Mesendoderm (in vitro differentiated cells): Measurements from ENCODE around the gene HAGHL.
"Not testable (repeated sequence)": the region's sequence is repeated elsewhere in the genome, so short reads cannot be mapped to it uniquely, and the experiment has no call there.

Source experiments
- DNase-seq: peaks from one replicate; pipeline ENCODE4 v3.0.0; 2013
- H2AK5ac ChIP-seq: 2 replicates; pipeline ENCODE4 v1.6.1; 2013; ENCODE audit warnings: low read length, inconsistent platforms
- H2BK120ac ChIP-seq: 2 replicates; pipeline ENCODE4 v1.6.1; 2013; ENCODE audit warnings: low read depth, mild to moderate bottlenecking, low read length, moderate library complexity, mixed read lengths
- H2BK15ac ChIP-seq: replicated peaks from 2 replicates; pipeline ENCODE4 v1.6.1; 2013; ENCODE audit warnings: low read depth, mild to moderate bottlenecking, moderate library complexity
- H2BK5ac ChIP-seq: 2 replicates; pipeline ENCODE4 v1.6.1; 2013; ENCODE audit warnings: low read length, inconsistent platforms
- H3K18ac ChIP-seq: 2 replicates; pipeline ENCODE4 v1.6.1; 2013; ENCODE audit warnings: mild to moderate bottlenecking, low read length, mixed read lengths
- H3K23ac ChIP-seq: one replicate; pipeline ENCODE4 v1.6.1; 2013; ENCODE audit warnings: low read length
- H3K27ac ChIP-seq: 2 replicates; pipeline ENCODE4 v1.5.1; 2013; ENCODE audit warnings: low read depth, mild to moderate bottlenecking, inconsistent platforms, low read length, moderate library complexity
- H3K27me3 ChIP-seq: 2 replicates; pipeline ENCODE4 v1.6.1; 2013; ENCODE audit warnings: low read length, control low read depth, mild to moderate bottlenecking, inconsistent platforms; ENCODE audit not compliant: insufficient read depth, poor library complexity
- H3K36me3 ChIP-seq: 2 replicates; pipeline ENCODE4 v1.6.1; 2013; ENCODE audit warnings: low read length, inconsistent platforms; ENCODE audit not compliant: control insufficient read depth, insufficient read depth
- H3K4ac ChIP-seq: one replicate; pipeline ENCODE4 v1.6.1; 2013; ENCODE audit warnings: low read depth, mild to moderate bottlenecking, low read length, moderate library complexity
- H3K4me1 ChIP-seq: 2 replicates; pipeline ENCODE4 v1.6.1; 2013; ENCODE audit warnings: low read depth, low read length, inconsistent platforms; ENCODE audit not compliant: control insufficient read depth
- H3K4me2 ChIP-seq: 2 replicates; pipeline ENCODE4 v1.6.1; 2013; ENCODE audit warnings: low read length
- H3K4me3 ChIP-seq: 2 replicates; pipeline ENCODE4 v1.5.1; 2013; ENCODE audit warnings: mild to moderate bottlenecking, low read length
- H3K56ac ChIP-seq: one replicate; pipeline ENCODE4 v1.6.1; 2013; ENCODE audit warnings: low read length
- H3K79me1 ChIP-seq: 2 replicates; pipeline ENCODE4 v1.6.1; 2013; ENCODE audit warnings: low read length, inconsistent platforms
- H3K79me2 ChIP-seq: 2 replicates; pipeline ENCODE4 v1.6.1; 2013; ENCODE audit warnings: mild to moderate bottlenecking, low read length; ENCODE audit not compliant: control insufficient read depth, insufficient read depth
- H3K9ac ChIP-seq: 2 replicates; pipeline ENCODE4 v1.6.1; 2013; ENCODE audit warnings: low read length, inconsistent platforms
- H4K5ac ChIP-seq: one replicate; pipeline ENCODE4 v1.6.1; 2013; ENCODE audit warnings: low read length
- H4K8ac ChIP-seq: one replicate; pipeline ENCODE4 v1.6.1; 2013; ENCODE audit warnings: low read depth, mild to moderate bottlenecking, control low read depth, low read length, moderate library complexity
- WGBS: extraction: QIAGEN DNeasy Blood & Tissue Kit; methylation state at CpG from one replicate; pipeline ENCODE4 v1.1.7; 2013; ENCODE audit warnings: low lambda C conversion rate, missing lambda C conversion rate; ENCODE audit not compliant: insufficient coverage; ENCODE audit errors: extremely low coverage; 5-methylcytosine and 5-hydroxymethylcytosine counted together

The HAGHL gene

GRCh38 chr16:687499-687898 lies 39.4 kb upstream of the HAGHL start:
- H3K4me3 ChIP-seq = no peak overlapping the region
- peaks cover 3% of the 10 kb centered on the region for H3K4me1 ChIP-seq
- H3K23ac ChIP-seq = no peak overlapping the region
- H3K9ac ChIP-seq = no peak overlapping the region
- no peak overlapping the region for H4K5ac ChIP-seq
- peaks cover 14% of the 10 kb centered on the region for H3K79me1 ChIP-seq
- H2BK5ac ChIP-seq = no peak overlapping the region
- peaks cover 6% of the 10 kb centered on the region for H3K36me3 ChIP-seq
- H3K4ac ChIP-seq = no peak overlapping the region
- H3K18ac ChIP-seq = no peak overlapping the region
- WGBS = no CpG with 5 or more reads among the region's 19 CpGs
- peaks cover 4% of the 10 kb centered on the region for H3K27me3 ChIP-seq
- no peak overlapping the region for H2BK15ac ChIP-seq
- H3K56ac ChIP-seq = no peak overlapping the region
- no peak overlapping the region for H2BK120ac ChIP-seq
- no peak overlapping the region for H2AK5ac ChIP-seq
- no peak overlapping the region for H3K4me2 ChIP-seq
- H4K8ac ChIP-seq = no peak overlapping the region
- peaks cover 3% of the 10 kb centered on the region for H3K79me2 ChIP-seq
- no peak overlapping the region for H3K27ac ChIP-seq
- no peak for DNase-seq

GRCh38 chr16:689175-689897 lies 37.6 kb upstream of the HAGHL start:
- Histone ChIP-seq H3K18ac (no peak overlapping the region), H3K23ac (no peak overlapping the region), H3K79me1 (peaks cover 9% of the 10 kb centered on the region), H2AK5ac (peak overlapping the region; percentile 81), H3K9ac (peak overlapping the region; percentile 92), H3K4me2 (peak overlapping the region; percentile 98), H2BK15ac (no peak overlapping the region), H3K36me3 (no peaks in the 10 kb centered on the region), H3K4me1 (peaks cover 3% of the 10 kb centered on the region), H3K27ac (no peak overlapping the region), H3K4ac (no peak overlapping the region), H2BK5ac (no peak overlapping the region), H4K5ac (no peak overlapping the region), H3K27me3 (peaks cover 16% of the 10 kb centered on the region), H4K8ac (no peak overlapping the region), H3K4me3 (peak overlapping the region; percentile 85), H3K56ac (peak overlapping the region; percentile 93), H3K79me2 (no peaks in the 10 kb centered on the region), H2BK120ac (no peak overlapping the region)
- no CpG with 5 or more reads among the region's 26 CpGs for WGBS
- DNase-seq = no peak

GRCh38 chr16:691242-691641 lies 35.7 kb upstream of the HAGHL start:
- H2BK15ac ChIP-seq, H3K9ac ChIP-seq, H3K79me2 ChIP-seq, DNase-seq, H3K23ac ChIP-seq, H2AK5ac ChIP-seq, H3K4me3 ChIP-seq, H3K79me1 ChIP-seq, H2BK120ac ChIP-seq, H3K4ac ChIP-seq, H3K4me2 ChIP-seq, H2BK5ac ChIP-seq, H3K36me3 ChIP-seq, H3K4me1 ChIP-seq, H3K18ac ChIP-seq, H3K27ac ChIP-seq, H4K8ac ChIP-seq, H4K5ac ChIP-seq, H3K56ac ChIP-seq: not testable (repeated sequence)
- WGBS = no CpG with 5 or more reads among the region's 16 CpGs
- peaks cover 25% of the 10 kb centered on the region for H3K27me3 ChIP-seq

GRCh38 chr16:692356-693108 lies 34.4 kb upstream of the HAGHL start:
- Histone ChIP-seq H3K79me2 (no peaks in the 10 kb centered on the region), H3K4me1 (peaks cover 3% of the 10 kb centered on the region), H3K9ac (no peak overlapping the region), H3K18ac (no peak overlapping the region), H3K4ac (no peak overlapping the region), H2BK15ac (no peak overlapping the region), H2BK120ac (no peak overlapping the region), H3K4me2 (no peak overlapping the region), H3K27me3 (peaks cover 25% of the 10 kb centered on the region), H3K56ac (no peak overlapping the region), H2AK5ac (no peak overlapping the region), H3K23ac (no peak overlapping the region), H3K79me1 (peaks cover 9% of the 10 kb centered on the region), H4K8ac (no peak overlapping the region), H3K4me3 (no peak overlapping the region), H4K5ac (no peak overlapping the region), H3K36me3 (no peaks in the 10 kb centered on the region), H2BK5ac (no peak overlapping the region), H3K27ac (no peak overlapping the region)
- no peak for DNase-seq
- WGBS = no CpG with 5 or more reads among the region's 10 CpGs

GRCh38 chr16:693364-693763 lies 33.5 kb upstream of the HAGHL start:
- Histone ChIP-seq H4K8ac (no peak overlapping the region), H3K23ac (no peak overlapping the region), H2BK5ac (no peak overlapping the region), H3K79me1 (peaks cover 9% of the 10 kb centered on the region), H4K5ac (no peak overlapping the region), H3K18ac (no peak overlapping the region), H3K27me3 (peaks cover 25% of the 10 kb centered on the region), H3K27ac (no peak overlapping the region), H2BK120ac (no peak overlapping the region), H2BK15ac (no peak overlapping the region), H3K4ac (no peak overlapping the region), H3K56ac (no peak overlapping the region), H2AK5ac (no peak overlapping the region), H3K79me2 (no peaks in the 10 kb centered on the region), H3K4me1 (peaks cover 3% of the 10 kb centered on the region), H3K4me2 (no peak overlapping the region), H3K36me3 (no peaks in the 10 kb centered on the region), H3K9ac (no peak overlapping the region), H3K4me3 (no peak overlapping the region)
- WGBS = no CpG with 5 or more reads among the region's 22 CpGs
- no peak for DNase-seq
